GM12878 (cell line): Measurements from ENCODE around the gene RAB15. TPM values are rescaled to one million over a fixed set of nuclear protein-coding genes. Genes with fewer than 3 reads are reported as not detected.

Experiments used
- ATAC-seq: fragments of 200-7000 bp; cut with Tn5 transposase; 3 replicates; pipeline ENCODE4 v1.9.1; 2020; ENCODE audit warnings: mild to moderate bottlenecking, moderate library complexity
- BruUV-seq: library from RNA; stranded (reverse); fragments of 400-500 nt; replicated peaks from 2 replicates; lab custom pipeline; 2021; lab: Mats Ljungman, UMichigan
- CTCF ChIA-PET: fragments of 300-600 bp; sonication (Branson Sonifier 250); formaldehyde crosslinking; extraction: SDS; loops from one replicate; lab custom pipeline; 2021; ENCODE audit warnings: inconsistent platforms; lab: Yijun Ruan, JAX
- POLR2A ChIA-PET: fragments of 350-600 bp; formaldehyde crosslinking; extraction: SDS; loops from one replicate; lab custom pipeline; 2021; ENCODE audit warnings: inconsistent platforms; lab: Charles Lee
- RAD21 ChIA-PET: fragments of 300-600 bp; sonication (Branson Sonifier 250); formaldehyde crosslinking; loops from one replicate; lab custom pipeline; 2023; ENCODE audit warnings: antibody characterized with exemption; ENCODE audit not compliant: unreplicated experiment; lab: Charles Lee
- SMC1A ChIA-PET: fragments of 300-600 bp; sonication (Branson Sonifier 250); formaldehyde crosslinking; loops from one replicate; lab custom pipeline; 2023; ENCODE audit not compliant: unreplicated experiment, uncharacterized antibody; lab: Charles Lee
- DNase-seq: peaks from one replicate; pipeline ENCODE4 v3.0.0-alpha.2; 2011; ENCODE audit warnings: low read depth, low spot score
- FAIRE-seq: peaks from 3 replicates; lab custom pipeline; 2011; peaks lifted over from hg19 to GRCh38; lab: Jason Lieb, UNC
- H2AFZ ChIP-seq: 2 replicates; pipeline ENCODE4 v1.6.0; 2011; ENCODE audit warnings: low read depth, low read length, control low read depth; ENCODE audit not compliant: control insufficient read depth
- H3K27ac ChIP-seq: 2 replicates; pipeline ENCODE4 v1.5.1; 2011; ENCODE audit warnings: control low read depth; ENCODE audit not compliant: control insufficient read depth, insufficient read depth
- H3K27me3 ChIP-seq, 2 experiments: replicated peaks in 1 of 2; 2 replicates each; pipeline versions ENCODE4 v1.6.0 to v1.6.1; 2011; ENCODE audit warnings: low read length in 1 of 2; ENCODE audit not compliant: control insufficient read depth in 2 of 2, insufficient read depth in 2 of 2
- H3K36me3 ChIP-seq, 2 experiments: 2 replicates each; pipeline ENCODE4 v1.5.1; 2011; ENCODE audit warnings: low read length in 1 of 2; ENCODE audit not compliant: control insufficient read depth in 2 of 2, insufficient read depth in 2 of 2
- H3K4me1 ChIP-seq: 2 replicates; pipeline ENCODE4 v1.6.1; 2011; ENCODE audit warnings: mild to moderate bottlenecking, low read length, moderate library complexity, mixed read lengths; ENCODE audit not compliant: control insufficient read depth, insufficient read depth
- H3K4me2 ChIP-seq: 2 replicates; pipeline ENCODE4 v1.6.0; 2011; ENCODE audit warnings: control low read depth; ENCODE audit not compliant: control insufficient read depth, insufficient read depth
- H3K4me3 ChIP-seq: fragments of 200-600 bp; sonication (generic); 2 replicates; pipeline ENCODE4 v1.5.1; 2016
- H3K79me2 ChIP-seq: 2 replicates; pipeline ENCODE4 v1.6.0; 2011; ENCODE audit warnings: low read length; ENCODE audit not compliant: control insufficient read depth, insufficient read depth
- H3K9ac ChIP-seq: 2 replicates; pipeline ENCODE4 v1.8.0; 2011; ENCODE audit warnings: low read length, control low read depth, mixed read lengths; ENCODE audit not compliant: control insufficient read depth, insufficient read depth
- H3K9me3 ChIP-seq: replicated peaks from 3 replicates; pipeline ENCODE4 v1.5.1; 2011; ENCODE audit warnings: mild to moderate bottlenecking, low read length; ENCODE audit not compliant: control insufficient read depth, insufficient read depth
- H4K20me1 ChIP-seq: 2 replicates; pipeline ENCODE4 v1.6.0; 2011; ENCODE audit not compliant: control insufficient read depth, insufficient read depth
- EED ChIP-seq: sonication (generic); IDR thresholded peaks from 2 replicates; pipeline ENCODE4 v1.6.1; 2016; ENCODE audit warnings: antibody characterized with exemption, low read depth
- ELK1 ChIP-seq: IDR thresholded peaks from 2 replicates; pipeline ENCODE4 v1.6.1; 2012; ENCODE audit warnings: low read depth, low read length, improper control_type of control experiment
- EZH2 ChIP-seq: IDR thresholded peaks from 2 replicates; pipeline ENCODE4 v1.6.1; 2012; ENCODE audit warnings: low read depth, mild to moderate bottlenecking, control low read depth, inconsistent platforms, low read length, borderline replicate concordance; ENCODE audit not compliant: control insufficient read depth
- MEF2A ChIP-seq: IDR thresholded peaks from 2 replicates; pipeline ENCODE4 v1.6.1; 2011; ENCODE audit warnings: low read depth, mild to moderate bottlenecking, low read length, moderate library complexity; ENCODE audit not compliant: insufficient read depth
- MXI1 ChIP-seq: fragments of 150-350 bp; IDR thresholded peaks from 2 replicates; pipeline ENCODE4 v1.6.1; 2011; ENCODE audit warnings: low read depth, mild to moderate bottlenecking, inconsistent platforms, low read length, improper control_type of control experiment
- MYB ChIP-seq: fragments of 150-350 bp; IDR thresholded peaks from 2 replicates; pipeline ENCODE4 v1.6.1; 2014; ENCODE audit warnings: mild to moderate bottlenecking, low read depth, low read length, borderline replicate concordance
- NR2C1 ChIP-seq: fragments of 450-650 bp; IDR thresholded peaks from 2 replicates; pipeline ENCODE4 v1.6.1; 2017; ENCODE audit warnings: antibody characterized with exemption, mild to moderate bottlenecking, moderate library complexity
- REST ChIP-seq: IDR thresholded peaks from 2 replicates; pipeline ENCODE4 v1.6.1; 2012; ENCODE audit warnings: mild to moderate bottlenecking, low read depth, low read length
- ZNF384 ChIP-seq: IDR thresholded peaks from 2 replicates; pipeline ENCODE4 v1.6.1; 2012; ENCODE audit warnings: low read depth, mild to moderate bottlenecking, low read length, improper control_type of control experiment, borderline replicate concordance
- WGBS: methylation state at CpG from one replicate; pipeline ENCODE4 v1.1.6; 2016; ENCODE audit warnings: low lambda C conversion rate; ENCODE audit not compliant: insufficient replicate concordance, insufficient coverage; ENCODE audit errors: missing lambda C conversion rate; 5-methylcytosine and 5-hydroxymethylcytosine counted together
- in situ Hi-C: fragments of 300-500 bp; cut with MboI; formaldehyde crosslinking; loops from 9 replicates; pipeline ENCODE4 v1.14.3; 2018; ENCODE audit warnings: mixed read lengths
- intact Hi-C: fragments of 100-400 bp; cut with micrococcal nuclease; formaldehyde crosslinking; loops from one replicate; pipeline ENCODE4 v1.14.2; 2022; ENCODE audit not compliant: unreplicated experiment
- polyA plus RNA-seq, 11 experiments: library from polyadenylated mRNA; depleted of rRNA in 4 of 11; unstranded in 6 of 11; stranded (reverse) in 5 of 11; fragments of >200 nt; fragmentation: Nextera tagmentation in 4 of 11; fragmentation: Illumina TruSeq in 1 of 11; extraction: Ambion mirVana in 4 of 11; extraction: Trizol in 1 of 11; gene quantifications; 1 replicate in 1 of 11; 2 replicates in 10 of 11; pipeline versions ENCODE4 v1.2.1 to v1.2.3, GENCODE V29; 2011 to 2016; ENCODE audit warnings: inconsistent platforms in 2 of 11, missing spikeins in 2 of 11, low read depth in 1 of 11
- total RNA-seq, 4 experiments: library from RNA; depleted of rRNA in 3 of 4; stranded (reverse); fragments of >200 nt in 3 of 4; fragmentation: Illumina TruSeq in 1 of 4; extraction: Trizol in 1 of 4; gene quantifications; 2 replicates each; pipeline versions ENCODE4 v1.2.1 to v1.2.3, GENCODE V29; 2013 to 2021

Gene RAB15
- total and polyA plus RNA-seq, 10 of the 15 experiments (the other 5 are each of a cell fraction or from before 2014, with no cell fraction given) = 0.32 to 3.9 (median 2.1) TPM

- 76% methylated on average over 2 of the region's 2 CpGs for WGBS
- BruUV-seq = no TSS peak
- no peak for FAIRE-seq
These were observed 5.2 kb downstream of the RAB15 start for GRCh38 chr14:64966976-64967375.

GRCh38 chr14:64965356-64966000 lies 6.7 kb downstream of the RAB15 start:
- Histone ChIP-seq H3K4me2 (no peak overlapping the region), H3K4me1 (no peaks in the 10 kb centered on the region), H3K4me3 (no peak overlapping the region), H3K36me3 (no peaks in the 10 kb centered on the region), H4K20me1 (no peaks in the 10 kb centered on the region), H3K9me3 (no peaks in the 10 kb centered on the region), H3K27me3 (no peaks in the 10 kb centered on the region), H2AFZ (no peak overlapping the region), H3K79me2 (no peaks in the 10 kb centered on the region), H3K27ac (no peak overlapping the region), H3K9ac (no peak overlapping the region)
- ChIA-PET POLR2A (interaction anchor here (0.6 kb wide), 1 partner anchor 23 kb away, joined by 7 read pairs; no protein-coding TSS in a partner anchor), RAD21 (interaction anchor here (1.4 kb wide), 1 partner anchor 13 kb away, joined by 3 read pairs; no protein-coding TSS in a partner anchor), CTCF (interaction anchor here (0.7 to 2.5 kb wide), 5 partner anchors 12 to 55 kb away, joined by 3 to 10 read pairs (median 3); no protein-coding TSS in a partner anchor), SMC1A (interaction anchor here (1.0 to 2.1 kb wide), 4 partner anchors 9 to 271 kb away, joined by 3 to 6 read pairs (median 5); no protein-coding TSS in a partner anchor)
- in situ Hi-C loops (no loop called here), intact Hi-C loops (no loop called here)
- BruUV-seq = no TSS peak
- ATAC-seq = peak; percentile 32; the same call in 1 of the 3 replicates
- FAIRE-seq = no peak
- 39% methylated on average over 15 of the region's 15 CpGs for WGBS
- no peak for DNase-seq
- TF ChIP-seq NR2C1 (no peak), MXI1 (no peak), MYB (no peak), EZH2 (no peak), ELK1 (no peak), MEF2A (no peak), ZNF384 (no peak), REST (no peak)

More at GRCh38 chr14:64966976-64967375, 5.2 kb downstream of the RAB15 start:
- H3K79me2 ChIP-seq = no peaks in the 10 kb centered on the region
- H3K27ac ChIP-seq = no peak overlapping the region
- DNase-seq (no peak), ATAC-seq (no peak)
- H3K4me3 ChIP-seq = no peak overlapping the region
- TF ChIP-seq EED = no peak
- H3K9ac ChIP-seq = no peak overlapping the region
- H3K36me3 ChIP-seq = no peaks in the 10 kb centered on the region
- ChIA-PET CTCF (interaction anchor here (2.1 kb wide), 1 partner anchor 18 kb away, joined by 7 read pairs; no protein-coding TSS in a partner anchor), POLR2A (interaction anchor here (0.6 kb wide), 1 partner anchor 44 kb away, joined by 5 read pairs; no protein-coding TSS in a partner anchor), RAD21 (no interaction called here), SMC1A (interaction anchor here (2.1 kb wide), 1 partner anchor 11 kb away, joined by 6 read pairs; no protein-coding TSS in a partner anchor)
- intact Hi-C loops = no loop called here
- H3K4me1 ChIP-seq = no peaks in the 10 kb centered on the region
- H3K4me2 ChIP-seq = no peak overlapping the region
- in situ Hi-C loops = no loop called here
- no peaks in the 10 kb centered on the region; a peak in 2 of 4 replicates for H3K27me3 ChIP-seq
- no peaks in the 10 kb centered on the region for H4K20me1 ChIP-seq
- H3K9me3 ChIP-seq = no peaks in the 10 kb centered on the region
- H2AFZ ChIP-seq = no peak overlapping the region
